Measurements from ENCODE around the gene C11orf21.

The C11orf21 gene

GRCh38 chr11:2301631-2302305, at the start of gene C11orf21, which contains the start of gene TSPAN32:
TSS of gene C11orf21 (minus strand) at chr11:2301918. CDS start at chr11:2301808, 110 bp downstream.
TSS of gene TSPAN32 (plus strand) at chr11:2302013. CDS start at chr11:2302150, 137 bp downstream.
- H3K27ac ChIP-seq, result no peak within 1 kb of the TSS
- TF ChIP-seq CTCF (conservative IDR thresholded peaks at IDR 0.05), result no peak

GRCh38 chr11:2348986-2349385, 47.3 kb upstream of the C11orf21 start:
- TF ChIP-seq CTCF (conservative IDR thresholded peaks at IDR 0.05), result no peak
- no peak overlapping the region for H3K27ac ChIP-seq

- no peak for TF ChIP-seq CTCF (conservative IDR thresholded peaks at IDR 0.05)
- no peak overlapping the region for H3K27ac ChIP-seq
Measured at GRCh38 chr11:2347308-2347830, 45.7 kb upstream of the C11orf21 start.

- TF ChIP-seq CTCF (conservative IDR thresholded peaks at IDR 0.05), result no peak
Measured at GRCh38 chr11:2346586-2347307, 45.0 kb upstream of the C11orf21 start.

GRCh38 chr11:2346014-2346413, 44.3 kb upstream of the C11orf21 start:
- no peak for TF ChIP-seq CTCF (conservative IDR thresholded peaks at IDR 0.05)
- H3K27ac ChIP-seq, result no peak overlapping the region

More at GRCh38 chr11:2346586-2347307, 45.0 kb upstream of the C11orf21 start:
- no peak overlapping the region for H3K27ac ChIP-seq

- no peak for TF ChIP-seq CTCF (conservative IDR thresholded peaks at IDR 0.05)
- H3K27ac ChIP-seq, result no peak overlapping the region
Measured at GRCh38 chr11:2345050-2345449, 43.3 kb upstream of the C11orf21 start.

GRCh38 chr11:2343502-2343901, 41.8 kb upstream of the C11orf21 start:
- no peak for TF ChIP-seq CTCF (conservative IDR thresholded peaks at IDR 0.05)
- H3K27ac ChIP-seq, result no peak overlapping the region
